K562 (cell line): ENCODE results near the gene GRXCR2. TPM values are rescaled to one million over a fixed set of nuclear protein-coding genes. Genes with fewer than 3 reads are reported as not detected.

ENCODE experiments used
- CREB1 ChIP-seq, 2 experiments: sonication (generic) in 1 of 2; formaldehyde crosslinking in 1 of 2; IDR thresholded peaks; 2 replicates each; pipeline versions ENCODE4 v1.6.1 to v1.8.0; 2012 to 2022; ENCODE audit warnings: inconsistent platforms in 1 of 2, mild to moderate bottlenecking in 1 of 2, missing genetic modification reagents in 1 of 2, moderate library complexity in 1 of 2
- CREM ChIP-seq: IDR thresholded peaks from 2 replicates; pipeline ENCODE4 v1.6.1; 2014; ENCODE audit warnings: antibody characterized with exemption, low read depth
- ESRRA ChIP-seq: fragments of 450-650 bp; IDR thresholded peaks from 2 replicates; pipeline ENCODE4 v1.6.1; 2014; ENCODE audit warnings: low read depth, mild to moderate bottlenecking, moderate library complexity, borderline replicate concordance
- FOXM1 ChIP-seq, 2 experiments: fragments of 450-650 bp in 1 of 2; sonication (generic) in 1 of 2; formaldehyde crosslinking in 1 of 2; IDR thresholded peaks; 2 replicates each; pipeline versions ENCODE4 v1.6.1 to v1.9.0; 2017 to 2022; ENCODE audit warnings: low read depth in 2 of 2, mild to moderate bottlenecking in 2 of 2, missing genetic modification reagents in 1 of 2, moderate library complexity in 1 of 2
- HCFC1 ChIP-seq: IDR thresholded peaks from 2 replicates; pipeline ENCODE4 v1.6.1; 2012; ENCODE audit warnings: low read depth, low read length, improper control_type of control experiment
- HDAC2 ChIP-seq: fragments of 450-650 bp; IDR thresholded peaks from 2 replicates; pipeline ENCODE4 v1.6.1; 2016; ENCODE audit warnings: mild to moderate bottlenecking
- MBD2 ChIP-seq: sonication (generic); IDR thresholded peaks from 2 replicates; pipeline ENCODE4 v1.6.1; 2016; ENCODE audit warnings: low read depth, borderline replicate concordance
- MCM3 ChIP-seq: fragments of 450-650 bp; IDR thresholded peaks from 2 replicates; pipeline ENCODE4 v1.6.1; 2016
- MEF2A ChIP-seq: IDR thresholded peaks from 2 replicates; pipeline ENCODE4 v1.6.1; 2011; ENCODE audit warnings: low read depth, mild to moderate bottlenecking, low read length, moderate library complexity; ENCODE audit not compliant: control insufficient read depth
- SIN3A ChIP-seq, 2 experiments: fragments of 150-350 bp in 1 of 2; IDR thresholded peaks; 2 replicates each; pipeline ENCODE4 v1.6.1; 2011 to 2016; ENCODE audit warnings: borderline replicate concordance in 2 of 2, low read depth in 2 of 2, low read length in 2 of 2, mild to moderate bottlenecking in 2 of 2, moderate library complexity in 2 of 2; ENCODE audit not compliant: control insufficient read depth in 1 of 2
- ZC3H11A ChIP-seq: IDR thresholded peaks from 2 replicates; pipeline ENCODE4 v1.6.1; 2012; ENCODE audit warnings: low read depth, low read length, improper control_type of control experiment
- ZNF57 ChIP-seq: fragments of 450-650 bp; formaldehyde crosslinking; IDR thresholded peaks from 2 replicates; pipeline ENCODE4 v1.4.0; 2020; ENCODE audit warnings: mild to moderate bottlenecking, moderate library complexity
- polyA plus RNA-seq, 8 experiments: library from polyadenylated mRNA; depleted of rRNA in 4 of 8; stranded (reverse) in 5 of 8; unstranded in 3 of 8; fragments of >200 nt; fragmentation: Nextera tagmentation in 2 of 8; fragmentation: Illumina TruSeq in 1 of 8; extraction: Ambion mirVana in 2 of 8; extraction: Trizol in 1 of 8; gene quantifications; 2 replicates each; pipeline versions ENCODE4 v1.2.1 to v1.2.3, GENCODE V29; 2011 to 2014; ENCODE audit warnings: inconsistent platforms in 1 of 8, missing spikeins in 1 of 8
- total RNA-seq, 7 experiments: library from RNA; depleted of rRNA in 6 of 7; stranded (reverse); fragments of >200 nt in 6 of 7; fragmentation: Illumina TruSeq in 2 of 7; extraction: Trizol in 2 of 7; gene quantifications; 2 replicates each; pipeline versions ENCODE4 v1.2.1 to v1.2.3, GENCODE V29; 2011 to 2021; ENCODE audit warnings: low replicate concordance in 1 of 7
- TF ChIP-seq, protein P1 (sequence below): fragments of 450-650 bp; IDR thresholded peaks from 2 replicates; pipeline ENCODE4 v1.6.1; 2014; ENCODE audit warnings: low read depth, mild to moderate bottlenecking, moderate library complexity, borderline replicate concordance
- TF ChIP-seq, protein P2 (sequence below): fragments of 250-450 bp; sonication (Bioruptor Pico); IDR thresholded peaks from 2 replicates; pipeline ENCODE4 v1.9.0; 2021; ENCODE audit warnings: mild to moderate bottlenecking, inconsistent platforms
- TF ChIP-seq, protein P3 (sequence below): sonication (generic); formaldehyde crosslinking; IDR thresholded peaks from 2 replicates; pipeline ENCODE4 v1.8.0; 2022; ENCODE audit warnings: mild to moderate bottlenecking, low read depth, missing genetic modification reagents
- TF ChIP-seq, protein P4 (sequence below), 3 experiments: IDR thresholded peaks in 2 of 3; conservative IDR thresholded peaks in 1 of 3; 2 replicates each; pipeline ENCODE4 v1.5.1; 2011 to 2012; ENCODE audit warnings: low read length in 3 of 3, mild to moderate bottlenecking in 3 of 3, control low read depth in 2 of 3, improper control_type of control experiment in 1 of 3, inconsistent platforms in 1 of 3, low read depth in 1 of 3, mixed read lengths in 1 of 3, moderate library complexity in 1 of 3; ENCODE audit not compliant: insufficient read depth in 2 of 3
- TF ChIP-seq, protein P5 (sequence below): sonication (generic); formaldehyde crosslinking; IDR thresholded peaks from 2 replicates; pipeline ENCODE4 v1.8.1; 2023; ENCODE audit warnings: mild to moderate bottlenecking, missing genetic modification reagents

GRXCR2 gene
- total and polyA plus RNA-seq, 9 of the 15 experiments (the other 6 are each of a cell fraction or from before 2014, with no cell fraction given): not detected

DNA sequence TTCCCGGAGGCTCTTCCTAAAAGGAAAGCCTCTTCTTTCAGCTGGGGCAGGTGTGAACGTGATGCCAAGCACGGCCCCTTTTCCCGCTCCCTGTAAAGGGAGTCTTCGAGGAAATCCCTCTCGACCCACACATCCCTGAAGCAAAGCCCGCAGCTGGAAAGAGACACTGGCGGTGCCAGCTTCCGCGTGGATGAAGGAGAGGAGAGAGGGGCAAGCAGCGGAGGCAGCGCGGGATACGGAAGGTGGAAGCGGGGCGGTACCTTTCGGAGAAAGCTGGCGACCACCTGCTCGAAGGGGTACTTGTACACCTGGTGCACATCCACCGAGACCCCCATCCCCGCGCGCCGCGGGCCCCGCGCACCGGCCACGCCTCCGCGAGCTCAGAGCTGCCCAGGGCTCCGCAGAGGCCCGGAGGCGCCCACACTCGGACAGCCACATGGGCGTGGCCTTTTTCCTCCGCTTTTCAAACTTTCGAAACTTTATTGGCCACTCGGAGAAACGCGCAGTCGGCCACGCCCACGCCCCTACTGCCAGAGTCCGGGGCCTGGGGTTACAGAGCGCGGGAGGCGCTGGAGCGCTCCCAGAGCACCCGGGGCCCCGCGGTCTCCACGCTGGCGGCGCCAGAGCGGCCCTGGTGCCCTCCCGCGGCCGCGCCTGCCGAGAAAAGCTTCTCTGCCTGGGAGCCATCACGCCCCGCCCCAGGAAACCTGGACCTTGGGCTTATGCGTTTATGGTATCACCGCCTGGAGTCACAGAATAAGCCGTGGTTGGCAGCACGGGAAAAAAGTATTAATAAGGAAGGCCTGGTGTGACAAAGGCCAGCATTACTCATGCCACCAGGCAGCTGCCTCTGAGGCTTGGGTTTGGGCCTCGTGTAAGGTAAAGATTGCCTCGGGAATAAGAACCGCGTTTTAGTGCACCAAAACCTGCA is 37.6 kb downstream of the GRXCR2 start, which contains the start of gene PRELID2 (continued):
- peak in 1 of 2 experiments; percentile 87; a peak in 1 of 4 replicates for TF ChIP-seq SIN3A (IDR thresholded peaks at IDR 0.05; ENCODE audit: borderline replicate concordance in 2 of 2, control insufficient read depth in 1 of 2, low read depth in 2 of 2, low read length in 2 of 2)
- TF ChIP-seq, protein P1, sequence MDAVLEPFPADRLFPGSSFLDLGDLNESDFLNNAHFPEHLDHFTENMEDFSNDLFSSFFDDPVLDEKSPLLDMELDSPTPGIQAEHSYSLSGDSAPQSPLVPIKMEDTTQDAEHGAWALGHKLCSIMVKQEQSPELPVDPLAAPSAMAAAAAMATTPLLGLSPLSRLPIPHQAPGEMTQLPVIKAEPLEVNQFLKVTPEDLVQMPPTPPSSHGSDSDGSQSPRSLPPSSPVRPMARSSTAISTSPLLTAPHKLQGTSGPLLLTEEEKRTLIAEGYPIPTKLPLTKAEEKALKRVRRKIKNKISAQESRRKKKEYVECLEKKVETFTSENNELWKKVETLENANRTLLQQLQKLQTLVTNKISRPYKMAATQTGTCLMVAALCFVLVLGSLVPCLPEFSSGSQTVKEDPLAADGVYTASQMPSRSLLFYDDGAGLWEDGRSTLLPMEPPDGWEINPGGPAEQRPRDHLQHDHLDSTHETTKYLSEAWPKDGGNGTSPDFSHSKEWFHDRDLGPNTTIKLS: peak; percentile 90
- TF ChIP-seq, protein P2, sequence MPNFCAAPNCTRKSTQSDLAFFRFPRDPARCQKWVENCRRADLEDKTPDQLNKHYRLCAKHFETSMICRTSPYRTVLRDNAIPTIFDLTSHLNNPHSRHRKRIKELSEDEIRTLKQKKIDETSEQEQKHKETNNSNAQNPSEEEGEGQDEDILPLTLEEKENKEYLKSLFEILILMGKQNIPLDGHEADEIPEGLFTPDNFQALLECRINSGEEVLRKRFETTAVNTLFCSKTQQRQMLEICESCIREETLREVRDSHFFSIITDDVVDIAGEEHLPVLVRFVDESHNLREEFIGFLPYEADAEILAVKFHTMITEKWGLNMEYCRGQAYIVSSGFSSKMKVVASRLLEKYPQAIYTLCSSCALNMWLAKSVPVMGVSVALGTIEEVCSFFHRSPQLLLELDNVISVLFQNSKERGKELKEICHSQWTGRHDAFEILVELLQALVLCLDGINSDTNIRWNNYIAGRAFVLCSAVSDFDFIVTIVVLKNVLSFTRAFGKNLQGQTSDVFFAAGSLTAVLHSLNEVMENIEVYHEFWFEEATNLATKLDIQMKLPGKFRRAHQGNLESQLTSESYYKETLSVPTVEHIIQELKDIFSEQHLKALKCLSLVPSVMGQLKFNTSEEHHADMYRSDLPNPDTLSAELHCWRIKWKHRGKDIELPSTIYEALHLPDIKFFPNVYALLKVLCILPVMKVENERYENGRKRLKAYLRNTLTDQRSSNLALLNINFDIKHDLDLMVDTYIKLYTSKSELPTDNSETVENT (CRISPR knock-in tag): peak; percentile 33; the same call in 1 of the 2 replicates
- TF ChIP-seq, protein P3, sequence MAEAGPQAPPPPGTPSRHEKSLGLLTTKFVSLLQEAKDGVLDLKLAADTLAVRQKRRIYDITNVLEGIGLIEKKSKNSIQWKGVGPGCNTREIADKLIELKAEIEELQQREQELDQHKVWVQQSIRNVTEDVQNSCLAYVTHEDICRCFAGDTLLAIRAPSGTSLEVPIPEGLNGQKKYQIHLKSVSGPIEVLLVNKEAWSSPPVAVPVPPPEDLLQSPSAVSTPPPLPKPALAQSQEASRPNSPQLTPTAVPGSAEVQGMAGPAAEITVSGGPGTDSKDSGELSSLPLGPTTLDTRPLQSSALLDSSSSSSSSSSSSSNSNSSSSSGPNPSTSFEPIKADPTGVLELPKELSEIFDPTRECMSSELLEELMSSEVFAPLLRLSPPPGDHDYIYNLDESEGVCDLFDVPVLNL (CRISPR knock-in tag): peak; percentile 58; the same call in 1 of the 2 replicates
- TF ChIP-seq, protein P4, sequence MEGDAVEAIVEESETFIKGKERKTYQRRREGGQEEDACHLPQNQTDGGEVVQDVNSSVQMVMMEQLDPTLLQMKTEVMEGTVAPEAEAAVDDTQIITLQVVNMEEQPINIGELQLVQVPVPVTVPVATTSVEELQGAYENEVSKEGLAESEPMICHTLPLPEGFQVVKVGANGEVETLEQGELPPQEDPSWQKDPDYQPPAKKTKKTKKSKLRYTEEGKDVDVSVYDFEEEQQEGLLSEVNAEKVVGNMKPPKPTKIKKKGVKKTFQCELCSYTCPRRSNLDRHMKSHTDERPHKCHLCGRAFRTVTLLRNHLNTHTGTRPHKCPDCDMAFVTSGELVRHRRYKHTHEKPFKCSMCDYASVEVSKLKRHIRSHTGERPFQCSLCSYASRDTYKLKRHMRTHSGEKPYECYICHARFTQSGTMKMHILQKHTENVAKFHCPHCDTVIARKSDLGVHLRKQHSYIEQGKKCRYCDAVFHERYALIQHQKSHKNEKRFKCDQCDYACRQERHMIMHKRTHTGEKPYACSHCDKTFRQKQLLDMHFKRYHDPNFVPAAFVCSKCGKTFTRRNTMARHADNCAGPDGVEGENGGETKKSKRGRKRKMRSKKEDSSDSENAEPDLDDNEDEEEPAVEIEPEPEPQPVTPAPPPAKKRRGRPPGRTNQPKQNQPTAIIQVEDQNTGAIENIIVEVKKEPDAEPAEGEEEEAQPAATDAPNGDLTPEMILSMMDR (IDR thresholded peaks at IDR 0.05 in 2 of 3, conservative IDR thresholded peaks at IDR 0.05 in 1 of 3; ENCODE audit: insufficient read depth in 2 of 3, low read depth in 1 of 3, low read length in 3 of 3): peak; percentile 29 to 70 (median 55); a peak in 5 of 6 replicates
- TF ChIP-seq HCFC1: peak; percentile 62
- TF ChIP-seq MBD2: peak; percentile 45; the same call in 1 of the 2 replicates
- 0 out of 2 replicates have a peak, but pooled peaks have one; percentile 47 for TF ChIP-seq ZNF57
- peak; percentile 79 for TF ChIP-seq CREM
- peak; percentile 7; the same call in 1 of the 2 replicates for TF ChIP-seq HDAC2
- TF ChIP-seq ZC3H11A: no peak
- no peak for TF ChIP-seq FOXM1 (IDR thresholded peaks at IDR 0.05; ENCODE audit: low read depth)
- 0 out of 2 replicates have a peak, but pooled peaks have one; percentile 66 for TF ChIP-seq FOXM1 (CRISPR knock-in tag; IDR thresholded peaks at IDR 0.05; ENCODE audit: low read depth)
- TF ChIP-seq MEF2A: no peak
- TF ChIP-seq CREB1 (IDR thresholded peaks at IDR 0.05): peak; percentile 56
- peak; percentile 75 for TF ChIP-seq CREB1 (CRISPR knock-in tag; IDR thresholded peaks at IDR 0.05)
- TF ChIP-seq ESRRA: peak; percentile 75
- TF ChIP-seq MCM3: no peak
- TF ChIP-seq, protein P5, sequence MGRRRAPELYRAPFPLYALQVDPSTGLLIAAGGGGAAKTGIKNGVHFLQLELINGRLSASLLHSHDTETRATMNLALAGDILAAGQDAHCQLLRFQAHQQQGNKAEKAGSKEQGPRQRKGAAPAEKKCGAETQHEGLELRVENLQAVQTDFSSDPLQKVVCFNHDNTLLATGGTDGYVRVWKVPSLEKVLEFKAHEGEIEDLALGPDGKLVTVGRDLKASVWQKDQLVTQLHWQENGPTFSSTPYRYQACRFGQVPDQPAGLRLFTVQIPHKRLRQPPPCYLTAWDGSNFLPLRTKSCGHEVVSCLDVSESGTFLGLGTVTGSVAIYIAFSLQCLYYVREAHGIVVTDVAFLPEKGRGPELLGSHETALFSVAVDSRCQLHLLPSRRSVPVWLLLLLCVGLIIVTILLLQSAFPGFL (CRISPR knock-in tag): no peak
